ENCODE results near the gene CDC14B.

DNA sequence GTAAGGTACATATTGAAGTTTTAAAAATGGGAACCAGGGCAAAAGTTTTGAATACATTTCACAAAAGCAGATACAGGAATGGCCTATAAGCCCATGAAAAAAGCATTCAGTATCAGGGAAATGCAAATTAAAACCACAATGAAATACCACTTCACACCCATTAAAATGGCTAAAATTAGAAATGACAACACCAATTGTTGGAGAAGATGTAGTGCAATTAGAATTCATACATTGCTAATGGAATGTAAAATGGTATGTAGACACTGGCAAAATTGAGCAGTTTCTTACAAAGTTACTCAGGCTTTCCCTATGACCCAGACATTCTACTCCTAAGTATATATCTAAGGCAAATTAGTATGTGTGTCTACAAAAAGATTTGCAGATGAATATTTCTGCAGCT, 34.2 kb downstream of the CDC14B start:
- TF ChIP-seq, protein P1, sequence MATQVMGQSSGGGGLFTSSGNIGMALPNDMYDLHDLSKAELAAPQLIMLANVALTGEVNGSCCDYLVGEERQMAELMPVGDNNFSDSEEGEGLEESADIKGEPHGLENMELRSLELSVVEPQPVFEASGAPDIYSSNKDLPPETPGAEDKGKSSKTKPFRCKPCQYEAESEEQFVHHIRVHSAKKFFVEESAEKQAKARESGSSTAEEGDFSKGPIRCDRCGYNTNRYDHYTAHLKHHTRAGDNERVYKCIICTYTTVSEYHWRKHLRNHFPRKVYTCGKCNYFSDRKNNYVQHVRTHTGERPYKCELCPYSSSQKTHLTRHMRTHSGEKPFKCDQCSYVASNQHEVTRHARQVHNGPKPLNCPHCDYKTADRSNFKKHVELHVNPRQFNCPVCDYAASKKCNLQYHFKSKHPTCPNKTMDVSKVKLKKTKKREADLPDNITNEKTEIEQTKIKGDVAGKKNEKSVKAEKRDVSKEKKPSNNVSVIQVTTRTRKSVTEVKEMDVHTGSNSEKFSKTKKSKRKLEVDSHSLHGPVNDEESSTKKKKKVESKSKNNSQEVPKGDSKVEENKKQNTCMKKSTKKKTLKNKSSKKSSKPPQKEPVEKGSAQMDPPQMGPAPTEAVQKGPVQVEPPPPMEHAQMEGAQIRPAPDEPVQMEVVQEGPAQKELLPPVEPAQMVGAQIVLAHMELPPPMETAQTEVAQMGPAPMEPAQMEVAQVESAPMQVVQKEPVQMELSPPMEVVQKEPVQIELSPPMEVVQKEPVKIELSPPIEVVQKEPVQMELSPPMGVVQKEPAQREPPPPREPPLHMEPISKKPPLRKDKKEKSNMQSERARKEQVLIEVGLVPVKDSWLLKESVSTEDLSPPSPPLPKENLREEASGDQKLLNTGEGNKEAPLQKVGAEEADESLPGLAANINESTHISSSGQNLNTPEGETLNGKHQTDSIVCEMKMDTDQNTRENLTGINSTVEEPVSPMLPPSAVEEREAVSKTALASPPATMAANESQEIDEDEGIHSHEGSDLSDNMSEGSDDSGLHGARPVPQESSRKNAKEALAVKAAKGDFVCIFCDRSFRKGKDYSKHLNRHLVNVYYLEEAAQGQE (IDR thresholded peaks at IDR 0.05; ENCODE audit: insufficient read depth in 1 of 2, low read depth in 2 of 2, low read length in 2 of 2), result no peak
- no peak for TF ChIP-seq SIN3A (IDR thresholded peaks at IDR 0.05; ENCODE audit: borderline replicate concordance, insufficient read depth, low read length)
- no peak for TF ChIP-seq POLR2AphosphoS5 (IDR thresholded peaks at IDR 0.05; ENCODE audit: low read depth, low read length)
- TF ChIP-seq FOXP2 (optimal IDR thresholded peaks at IDR 0.05; ENCODE audit: borderline replicate concordance, extremely low read depth, extremely low read length, insufficient read depth), result no peak
- TF ChIP-seq TAF1 (IDR thresholded peaks at IDR 0.05; ENCODE audit: borderline replicate concordance, insufficient read depth, low read length), result no peak
